D721Med (cell line): ENCODE results near the gene CERS6.
"Not testable (repeated sequence)": the region's sequence is repeated elsewhere in the genome, so short reads cannot be mapped to it uniquely, and the experiment has no call there.

ENCODE experiments used
- DNase-seq: peaks from one replicate; pipeline ENCODE4 v3.0.0; 2011; ENCODE audit warnings: low spot score; ENCODE audit not compliant: insufficient read length
- FAIRE-seq: peaks from 2 replicates; lab custom pipeline; 2011; peaks lifted over from hg19 to GRCh38; lab: Jason Lieb, UNC
- CTCF ChIP-seq: IDR thresholded peaks from 2 replicates; pipeline ENCODE4 v1.5.1; 2012; ENCODE audit warnings: mild to moderate bottlenecking, control low read depth; ENCODE audit not compliant: insufficient read depth; ENCODE audit errors: missing control alignments

The CERS6 gene

GRCh38 chr2:168652997-168653921 is 197.2 kb downstream of the CERS6 start:
- no peak for TF ChIP-seq CTCF
- DNase-seq, result no peak
- FAIRE-seq, result no peak

DNA sequence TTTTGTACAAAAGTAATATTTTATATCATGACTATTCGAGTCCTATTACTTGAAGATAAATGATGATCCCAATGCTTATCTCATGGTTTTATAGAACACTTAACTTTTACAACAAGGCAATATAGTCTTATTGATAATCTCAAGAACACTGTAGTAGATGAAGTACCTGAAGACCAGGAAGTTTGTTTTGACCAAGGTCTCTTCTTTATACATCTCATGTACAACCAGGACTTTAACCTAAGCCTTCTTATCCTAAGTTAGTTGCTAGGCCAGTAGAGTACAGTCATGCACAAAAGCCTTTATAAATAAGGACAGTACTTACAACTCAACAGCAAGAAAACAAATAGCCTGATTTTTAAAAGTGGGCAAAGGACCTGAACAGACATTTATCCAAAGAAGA is 198.6 kb downstream of the CERS6 start:
- TF ChIP-seq CTCF, result no peak
- DNase-seq (no peak), FAIRE-seq (no peak)

GRCh38 chr2:168655207-168655606 is 199.1 kb downstream of the CERS6 start:
- TF ChIP-seq CTCF, result no peak
- DNase-seq, result no peak
- FAIRE-seq, result peak; percentile 16

- not testable (repeated sequence) for DNase-seq, FAIRE-seq
These were observed 201.3 kb downstream of the CERS6 start for GRCh38 chr2:168657378-168657777.

- DNase-seq (no peak), FAIRE-seq (no peak)
- TF ChIP-seq CTCF, result no peak
These were observed 202.6 kb downstream of the CERS6 start for GRCh38 chr2:168658706-168659105.

DNA sequence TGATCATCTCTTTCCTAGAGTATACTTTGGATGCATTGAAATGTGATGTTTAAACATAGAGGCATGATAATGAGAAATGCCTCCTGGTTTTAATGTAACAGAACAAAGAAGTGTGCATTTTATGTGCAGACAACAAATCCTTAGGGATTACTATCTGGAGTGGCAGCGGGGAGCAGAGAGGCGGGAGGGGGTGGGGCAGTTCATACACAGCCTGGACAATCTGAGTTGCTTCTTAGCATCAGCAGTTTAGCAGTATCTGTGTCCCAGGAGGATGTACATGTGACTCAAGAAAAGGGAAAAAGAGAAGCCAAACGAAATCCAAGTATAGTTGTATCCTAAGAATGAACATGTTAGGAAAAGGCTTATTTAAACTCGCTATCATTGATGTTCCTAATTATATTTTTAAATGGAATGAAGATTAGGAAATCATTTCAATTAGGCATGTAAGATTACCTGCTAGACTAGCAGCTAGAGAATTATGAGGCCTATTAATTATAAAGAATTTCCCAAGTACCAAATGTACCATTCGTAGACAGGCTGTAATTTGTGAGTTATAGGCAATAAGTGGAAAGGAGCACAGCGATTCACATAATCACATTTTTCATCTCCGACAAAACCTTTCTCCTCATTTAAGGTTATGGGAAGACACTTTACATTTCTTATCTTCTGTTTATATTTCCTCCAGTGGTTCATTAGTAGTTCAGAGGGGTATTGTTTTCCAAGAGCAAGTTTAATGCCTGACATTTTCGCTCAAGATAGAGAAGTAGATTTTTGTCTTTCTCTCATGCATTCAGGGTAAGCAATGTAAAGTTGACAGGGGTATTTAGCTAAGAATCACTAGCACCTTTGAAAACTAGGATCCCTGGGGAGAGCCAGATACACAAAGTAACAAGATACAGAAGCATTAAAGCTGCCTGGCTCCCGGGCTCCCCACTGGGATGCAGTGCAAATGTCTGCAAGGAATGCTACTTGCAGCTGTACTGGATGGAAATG is 205.1 kb downstream of the CERS6 start:
- FAIRE-seq (peak; percentile 72), DNase-seq (peak; percentile 32)
- no peak for TF ChIP-seq CTCF

- FAIRE-seq, result no peak
- TF ChIP-seq CTCF, result no peak
These were observed 205.8 kb downstream of the CERS6 start for GRCh38 chr2:168661863-168662256.

More at GRCh38 chr2:168661863-168662256, 205.8 kb downstream of the CERS6 start:
- DNase-seq, result no peak
